ENCODE measurements around the gene FBXW7. TPM values are rescaled to one million over a fixed set of nuclear protein-coding genes. Genes with fewer than 3 reads are reported as not detected.

Gene FBXW7
- total RNA-seq, 3 donors from 2014 or later = 55.7 to 247 (median 117) TPM

DNA sequence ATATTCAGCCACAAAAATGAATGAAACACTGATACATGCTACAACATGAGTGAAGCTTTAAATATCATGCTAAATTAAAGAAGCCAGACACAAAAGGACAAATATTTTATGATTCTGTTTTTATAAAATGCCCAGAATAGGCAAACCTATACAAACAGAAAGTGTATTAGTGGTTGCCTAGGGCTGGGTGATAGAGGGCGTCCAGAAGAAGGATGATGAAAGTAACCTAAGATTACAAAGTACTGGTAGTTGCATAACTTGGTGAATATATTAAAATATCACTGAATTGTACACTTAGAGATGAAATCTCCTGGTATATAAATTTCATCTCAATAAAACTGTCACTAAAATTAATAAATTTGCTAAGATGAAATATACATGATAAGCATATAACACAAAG lies 67.5 kb downstream of the FBXW7 start:
- no peak for TF ChIP-seq POLR2AphosphoS5 (IDR thresholded peaks at IDR 0.05)
- TF ChIP-seq POLR2A (IDR thresholded peaks at IDR 0.05) = no peak
- TF ChIP-seq, protein P1, sequence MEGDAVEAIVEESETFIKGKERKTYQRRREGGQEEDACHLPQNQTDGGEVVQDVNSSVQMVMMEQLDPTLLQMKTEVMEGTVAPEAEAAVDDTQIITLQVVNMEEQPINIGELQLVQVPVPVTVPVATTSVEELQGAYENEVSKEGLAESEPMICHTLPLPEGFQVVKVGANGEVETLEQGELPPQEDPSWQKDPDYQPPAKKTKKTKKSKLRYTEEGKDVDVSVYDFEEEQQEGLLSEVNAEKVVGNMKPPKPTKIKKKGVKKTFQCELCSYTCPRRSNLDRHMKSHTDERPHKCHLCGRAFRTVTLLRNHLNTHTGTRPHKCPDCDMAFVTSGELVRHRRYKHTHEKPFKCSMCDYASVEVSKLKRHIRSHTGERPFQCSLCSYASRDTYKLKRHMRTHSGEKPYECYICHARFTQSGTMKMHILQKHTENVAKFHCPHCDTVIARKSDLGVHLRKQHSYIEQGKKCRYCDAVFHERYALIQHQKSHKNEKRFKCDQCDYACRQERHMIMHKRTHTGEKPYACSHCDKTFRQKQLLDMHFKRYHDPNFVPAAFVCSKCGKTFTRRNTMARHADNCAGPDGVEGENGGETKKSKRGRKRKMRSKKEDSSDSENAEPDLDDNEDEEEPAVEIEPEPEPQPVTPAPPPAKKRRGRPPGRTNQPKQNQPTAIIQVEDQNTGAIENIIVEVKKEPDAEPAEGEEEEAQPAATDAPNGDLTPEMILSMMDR (IDR thresholded peaks at IDR 0.05) = no peak

DNA sequence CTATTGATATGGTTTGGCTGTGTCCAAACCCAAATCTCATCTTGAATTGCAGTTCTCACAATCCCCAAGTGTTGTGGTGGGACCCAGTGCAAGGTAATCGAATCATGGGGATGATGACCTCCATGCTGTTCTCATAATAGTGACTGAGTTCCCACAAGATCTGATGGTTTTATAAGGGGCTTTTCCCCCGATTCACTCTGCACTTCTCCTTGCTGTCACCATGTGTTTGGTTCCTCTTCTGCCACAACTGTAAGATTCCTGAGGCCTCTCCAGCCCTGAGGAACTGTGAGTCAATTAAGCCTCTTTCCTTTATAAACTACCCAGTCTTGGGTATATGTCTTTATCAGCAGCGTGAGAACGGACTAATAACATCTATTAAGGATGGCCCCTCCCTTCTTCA lies 68.8 kb downstream of the FBXW7 start:
- TF ChIP-seq POLR2AphosphoS5 (IDR thresholded peaks at IDR 0.05) (no peak), POLR2A (IDR thresholded peaks at IDR 0.05) (no peak)
- TF ChIP-seq, protein P1 (IDR thresholded peaks at IDR 0.05) = no peak
- H3K4me3 ChIP-seq = no peak overlapping the region
- intact Hi-C loops (cut with DNase I; ENCODE audit: low total_unique reads) = no loop called here
- peaks cover 0 to 4% of the 10 kb centered on the region in 2 donors for H3K4me1 ChIP-seq
- H3K9me3 ChIP-seq = no peaks in the 10 kb centered on the region
- H3K27ac ChIP-seq = no peak overlapping the region
- no peak for DNase-seq (ENCODE audit: low spot score in 2 of 2)
- no peaks in the 10 kb centered on the region for H3K36me3 ChIP-seq
- H3K27me3 ChIP-seq = no peaks in the 10 kb centered on the region

More for the DNA sequence above, 67.5 kb downstream of the FBXW7 start:
- peaks cover 0 to 4% of the 10 kb centered on the region in 2 donors for H3K4me1 ChIP-seq
- no peak overlapping the region for H3K27ac ChIP-seq
- intact Hi-C loops (cut with DNase I; ENCODE audit: low total_unique reads) = no loop called here
- no peaks in the 10 kb centered on the region for H3K27me3 ChIP-seq
- no peaks in the 10 kb centered on the region for H3K9me3 ChIP-seq
- no peak overlapping the region for H3K4me3 ChIP-seq
- H3K36me3 ChIP-seq = no peaks in the 10 kb centered on the region
- no peak for DNase-seq (ENCODE audit: low spot score in 2 of 2)

DNA sequence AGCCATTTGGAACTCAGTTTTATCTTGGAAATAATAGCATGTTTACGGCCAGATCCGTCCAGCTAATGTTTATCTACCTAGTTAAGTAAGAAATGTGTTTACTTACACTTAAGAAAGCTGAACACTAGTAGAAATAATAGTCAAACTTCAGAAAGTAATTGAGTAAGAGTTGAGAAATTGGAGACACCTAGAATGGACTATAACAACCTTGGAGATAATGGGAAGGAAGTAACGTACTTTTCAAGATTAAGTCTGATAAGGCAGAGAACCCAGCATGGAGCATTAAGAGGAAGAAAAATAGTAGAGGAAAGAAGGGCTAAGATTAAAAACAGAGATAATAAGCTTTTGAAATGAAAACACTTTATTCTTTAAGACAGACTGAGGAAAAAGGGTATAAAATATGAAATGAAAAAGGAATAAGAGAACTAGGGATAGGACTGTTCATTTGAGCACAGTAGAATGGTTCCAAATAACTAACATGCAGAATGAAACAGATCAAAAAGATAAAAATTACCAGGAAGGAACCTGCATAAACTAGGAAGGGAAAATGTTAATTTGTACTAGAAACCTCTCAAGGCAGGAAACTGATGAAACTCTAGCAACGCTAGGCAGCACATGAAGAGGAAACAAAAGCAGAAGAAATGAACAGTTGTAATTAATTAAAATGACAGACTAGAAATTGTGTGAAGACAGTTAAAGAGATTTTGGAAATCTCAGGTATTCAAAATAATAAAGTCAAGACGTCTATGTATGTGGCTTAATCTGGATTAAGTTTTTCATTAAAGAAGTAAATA lies 71.7 kb downstream of the FBXW7 start:
- peaks cover 0 to 4% of the 10 kb centered on the region in 2 donors for H3K4me1 ChIP-seq
- TF ChIP-seq POLR2AphosphoS5 (IDR thresholded peaks at IDR 0.05) (no peak), POLR2A (IDR thresholded peaks at IDR 0.05) (no peak)
- TF ChIP-seq, protein P1 (IDR thresholded peaks at IDR 0.05) = no peak
- no peak overlapping the region for H3K4me3 ChIP-seq
- intact Hi-C loops (cut with DNase I; ENCODE audit: low total_unique reads) = no loop called here
- no peaks in the 10 kb centered on the region for H3K9me3 ChIP-seq
- DNase-seq (ENCODE audit: low spot score in 2 of 2) = no peak
- H3K36me3 ChIP-seq = no peaks in the 10 kb centered on the region
- H3K27me3 ChIP-seq = no peaks in the 10 kb centered on the region
- H3K27ac ChIP-seq = no peak overlapping the region

DNA sequence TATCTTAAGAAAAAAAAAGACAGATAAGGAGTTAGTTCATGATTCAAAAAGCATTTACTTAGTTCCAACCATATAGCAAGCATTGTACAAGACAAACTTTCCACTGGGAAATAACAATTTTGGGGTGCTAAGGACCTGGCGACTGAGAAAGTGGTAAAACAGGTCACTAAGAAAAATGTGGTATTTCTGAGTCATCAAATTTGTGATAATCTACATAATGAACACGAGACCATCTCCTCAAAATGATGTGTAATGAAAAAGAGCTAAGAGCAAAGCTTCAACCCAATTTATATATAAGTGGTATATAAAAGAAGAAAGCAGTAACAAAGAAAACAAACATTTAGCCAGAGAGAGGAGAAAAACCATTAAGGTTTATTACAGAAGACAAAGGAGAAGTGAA lies 72.3 kb downstream of the FBXW7 start:
- Histone ChIP-seq H3K27me3 (no peaks in the 10 kb centered on the region), H3K27ac (no peak overlapping the region), H3K4me1 (peaks cover 0 to 4% of the 10 kb centered on the region in 2 donors), H3K4me3 (no peak overlapping the region), H3K36me3 (no peaks in the 10 kb centered on the region), H3K9me3 (no peaks in the 10 kb centered on the region)
- DNase-seq (ENCODE audit: low spot score in 2 of 2) = no peak
- TF ChIP-seq, protein P1 (IDR thresholded peaks at IDR 0.05) = no peak
- TF ChIP-seq POLR2A (IDR thresholded peaks at IDR 0.05) (no peak), POLR2AphosphoS5 (IDR thresholded peaks at IDR 0.05) (no peak)
- intact Hi-C loops (cut with DNase I; ENCODE audit: low total_unique reads) = no loop called here

DNA sequence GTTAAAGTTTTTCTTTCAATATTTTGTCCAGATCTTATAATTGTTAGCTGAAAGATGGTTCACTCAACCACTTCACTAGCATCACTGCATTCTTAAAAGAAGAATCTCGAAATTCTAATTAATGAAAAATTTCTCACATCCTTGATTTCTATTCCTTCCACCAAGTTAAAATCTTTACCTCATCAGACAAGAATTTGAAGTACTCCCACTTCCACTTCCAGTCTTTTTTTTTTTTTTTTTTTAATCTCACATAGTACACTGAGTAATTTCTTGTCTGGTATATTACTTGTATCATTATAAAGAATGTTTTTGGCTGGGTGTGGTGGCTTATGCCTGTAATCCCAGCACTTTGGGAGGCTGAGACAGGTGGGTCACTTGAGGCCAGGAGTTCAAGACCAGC lies 73.2 kb downstream of the FBXW7 start:
- no peak for DNase-seq (ENCODE audit: low spot score in 2 of 2)
- H3K36me3 ChIP-seq = no peaks in the 10 kb centered on the region
- intact Hi-C loops (cut with DNase I; ENCODE audit: low total_unique reads) = no loop called here
- no peaks in the 10 kb centered on the region for H3K9me3 ChIP-seq
- no peak overlapping the region for H3K27ac ChIP-seq
- no peak overlapping the region for H3K4me3 ChIP-seq
- TF ChIP-seq POLR2A (IDR thresholded peaks at IDR 0.05) = no peak
- TF ChIP-seq, protein P1 (IDR thresholded peaks at IDR 0.05) = no peak
- no peak for TF ChIP-seq POLR2AphosphoS5 (IDR thresholded peaks at IDR 0.05)
- no peaks in the 10 kb centered on the region for H3K27me3 ChIP-seq
- H3K4me1 ChIP-seq = peaks cover 0 to 4% of the 10 kb centered on the region in 2 donors

All from breast epithelium (tissue), 4 donors.